Stimulated activated naive CD8-positive, alpha-beta T cell treated with anti-CD3 and anti-CD28 coated beads, Interleukin-15, Interleukin-2, amounts not matched to agents 100 ng/mL and 50 ng/mL, for 24 hours (primary cell): ENCODE results near the gene STAC.

ENCODE experiments used
- H3K27ac Mint-ChIP-seq: one replicate; pipeline ENCODE4 v1.8.0; 2021; ENCODE audit warnings: mild to moderate bottlenecking, mixed read lengths
- H3K27me3 Mint-ChIP-seq: one replicate; pipeline ENCODE4 v1.8.0; 2021; ENCODE audit warnings: mixed read lengths
- H3K36me3 Mint-ChIP-seq: one replicate; pipeline ENCODE4 v1.8.0; 2021; ENCODE audit warnings: low read depth, mixed read lengths
- H3K4me1 Mint-ChIP-seq: one replicate; pipeline ENCODE4 v1.8.0; 2021; ENCODE audit warnings: low read depth, mixed read lengths
- H3K4me3 Mint-ChIP-seq: one replicate; pipeline ENCODE4 v1.8.0; 2021; ENCODE audit warnings: mild to moderate bottlenecking, mixed read lengths
- H3K9me3 Mint-ChIP-seq: one replicate; pipeline ENCODE4 v1.8.0; 2021; ENCODE audit warnings: mixed read lengths

STAC gene

GRCh38 chr3:36505393-36505792 lies 125.1 kb downstream of the STAC start:
- H3K4me1 Mint-ChIP-seq: no peaks in the 10 kb centered on the region
- H3K36me3 Mint-ChIP-seq: no peaks in the 10 kb centered on the region
- no peak overlapping the region for H3K27ac Mint-ChIP-seq
- H3K4me3 Mint-ChIP-seq: no peak overlapping the region
- H3K9me3 Mint-ChIP-seq: no peaks in the 10 kb centered on the region
- peaks cover 3% of the 10 kb centered on the region for H3K27me3 Mint-ChIP-seq

- Mint-ChIP-seq H3K4me3 (no peak overlapping the region), H3K27ac (no peak overlapping the region), H3K4me1 (no peaks in the 10 kb centered on the region), H3K36me3 (no peaks in the 10 kb centered on the region), H3K27me3 (peaks cover 3% of the 10 kb centered on the region), H3K9me3 (no peaks in the 10 kb centered on the region)
Observed at GRCh38 chr3:36511791-36512486, 131.6 kb downstream of the STAC start.

- peaks cover 3% of the 10 kb centered on the region for H3K27me3 Mint-ChIP-seq
- no peaks in the 10 kb centered on the region for H3K9me3 Mint-ChIP-seq
- no peaks in the 10 kb centered on the region for H3K4me1 Mint-ChIP-seq
- H3K4me3 Mint-ChIP-seq: no peak overlapping the region
- H3K27ac Mint-ChIP-seq: no peak overlapping the region
- H3K36me3 Mint-ChIP-seq: no peaks in the 10 kb centered on the region
Observed at GRCh38 chr3:36512555-36512954, 132.3 kb downstream of the STAC start.

GRCh38 chr3:36514171-36514570 lies 133.9 kb downstream of the STAC start:
- Mint-ChIP-seq H3K4me1 (no peaks in the 10 kb centered on the region), H3K36me3 (no peaks in the 10 kb centered on the region), H3K27ac (no peak overlapping the region), H3K27me3 (no peaks in the 10 kb centered on the region), H3K4me3 (no peak overlapping the region), H3K9me3 (no peaks in the 10 kb centered on the region)

- no peaks in the 10 kb centered on the region for H3K9me3 Mint-ChIP-seq
- H3K4me1 Mint-ChIP-seq: no peaks in the 10 kb centered on the region
- no peaks in the 10 kb centered on the region for H3K27me3 Mint-ChIP-seq
- H3K36me3 Mint-ChIP-seq: no peaks in the 10 kb centered on the region
- H3K4me3 Mint-ChIP-seq: no peak overlapping the region
- H3K27ac Mint-ChIP-seq: no peak overlapping the region
Observed at GRCh38 chr3:36519682-36520081, 139.4 kb downstream of the STAC start.

GRCh38 chr3:36520241-36521006 lies 140.1 kb downstream of the STAC start:
- Mint-ChIP-seq H3K36me3 (no peaks in the 10 kb centered on the region), H3K4me1 (no peaks in the 10 kb centered on the region), H3K4me3 (no peak overlapping the region), H3K9me3 (no peaks in the 10 kb centered on the region), H3K27ac (no peak overlapping the region), H3K27me3 (no peaks in the 10 kb centered on the region)

GRCh38 chr3:36521007-36521379 lies 140.7 kb downstream of the STAC start:
- Mint-ChIP-seq H3K27me3 (no peaks in the 10 kb centered on the region), H3K9me3 (no peaks in the 10 kb centered on the region), H3K4me1 (no peaks in the 10 kb centered on the region), H3K36me3 (no peaks in the 10 kb centered on the region), H3K27ac (no peak overlapping the region), H3K4me3 (no peak overlapping the region)

- Mint-ChIP-seq H3K36me3 (no peaks in the 10 kb centered on the region), H3K27me3 (no peaks in the 10 kb centered on the region), H3K4me3 (no peak overlapping the region), H3K9me3 (no peaks in the 10 kb centered on the region), H3K27ac (no peak overlapping the region), H3K4me1 (no peaks in the 10 kb centered on the region)
Observed at GRCh38 chr3:36524560-36524959, 144.3 kb downstream of the STAC start.

GRCh38 chr3:36525115-36525801 lies 145.0 kb downstream of the STAC start:
- no peak overlapping the region for H3K4me3 Mint-ChIP-seq
- H3K27ac Mint-ChIP-seq: no peak overlapping the region
- no peaks in the 10 kb centered on the region for H3K4me1 Mint-ChIP-seq
- H3K9me3 Mint-ChIP-seq: no peaks in the 10 kb centered on the region
- no peaks in the 10 kb centered on the region for H3K27me3 Mint-ChIP-seq
- H3K36me3 Mint-ChIP-seq: no peaks in the 10 kb centered on the region

- Mint-ChIP-seq H3K36me3 (no peaks in the 10 kb centered on the region), H3K4me3 (no peak overlapping the region), H3K27me3 (peaks cover 3% of the 10 kb centered on the region), H3K4me1 (no peaks in the 10 kb centered on the region), H3K9me3 (no peaks in the 10 kb centered on the region), H3K27ac (no peak overlapping the region)
Observed at GRCh38 chr3:36538136-36538749, 157.9 kb downstream of the STAC start.

- no peaks in the 10 kb centered on the region for H3K36me3 Mint-ChIP-seq
- H3K27ac Mint-ChIP-seq: no peak overlapping the region
- H3K9me3 Mint-ChIP-seq: no peaks in the 10 kb centered on the region
- H3K27me3 Mint-ChIP-seq: peaks cover 3% of the 10 kb centered on the region
- H3K4me3 Mint-ChIP-seq: no peak overlapping the region
- no peaks in the 10 kb centered on the region for H3K4me1 Mint-ChIP-seq
Observed at GRCh38 chr3:36540888-36541518, 160.7 kb downstream of the STAC start.

- no peaks in the 10 kb centered on the region for H3K9me3 Mint-ChIP-seq
- no peak overlapping the region for H3K27ac Mint-ChIP-seq
- H3K4me3 Mint-ChIP-seq: no peak overlapping the region
- H3K27me3 Mint-ChIP-seq: peaks cover 2% of the 10 kb centered on the region
- no peaks in the 10 kb centered on the region for H3K4me1 Mint-ChIP-seq
- H3K36me3 Mint-ChIP-seq: no peaks in the 10 kb centered on the region
Observed at GRCh38 chr3:36542186-36542585, 161.9 kb downstream of the STAC start.

- Mint-ChIP-seq H3K9me3 (peaks cover 3% of the 10 kb centered on the region), H3K36me3 (no peaks in the 10 kb centered on the region), H3K27ac (no peak overlapping the region), H3K4me1 (no peaks in the 10 kb centered on the region), H3K4me3 (no peak overlapping the region), H3K27me3 (no peaks in the 10 kb centered on the region)
Observed at GRCh38 chr3:36543276-36543997, 163.1 kb downstream of the STAC start.

- Mint-ChIP-seq H3K9me3 (peaks cover 7% of the 10 kb centered on the region), H3K36me3 (no peaks in the 10 kb centered on the region), H3K27ac (no peak overlapping the region), H3K27me3 (no peaks in the 10 kb centered on the region), H3K4me1 (no peaks in the 10 kb centered on the region), H3K4me3 (no peak overlapping the region)
Observed at GRCh38 chr3:36546226-36546625, 165.9 kb downstream of the STAC start.
